ENCODE results near the gene ATP5F1D.

The ATP5F1D gene

DNA sequence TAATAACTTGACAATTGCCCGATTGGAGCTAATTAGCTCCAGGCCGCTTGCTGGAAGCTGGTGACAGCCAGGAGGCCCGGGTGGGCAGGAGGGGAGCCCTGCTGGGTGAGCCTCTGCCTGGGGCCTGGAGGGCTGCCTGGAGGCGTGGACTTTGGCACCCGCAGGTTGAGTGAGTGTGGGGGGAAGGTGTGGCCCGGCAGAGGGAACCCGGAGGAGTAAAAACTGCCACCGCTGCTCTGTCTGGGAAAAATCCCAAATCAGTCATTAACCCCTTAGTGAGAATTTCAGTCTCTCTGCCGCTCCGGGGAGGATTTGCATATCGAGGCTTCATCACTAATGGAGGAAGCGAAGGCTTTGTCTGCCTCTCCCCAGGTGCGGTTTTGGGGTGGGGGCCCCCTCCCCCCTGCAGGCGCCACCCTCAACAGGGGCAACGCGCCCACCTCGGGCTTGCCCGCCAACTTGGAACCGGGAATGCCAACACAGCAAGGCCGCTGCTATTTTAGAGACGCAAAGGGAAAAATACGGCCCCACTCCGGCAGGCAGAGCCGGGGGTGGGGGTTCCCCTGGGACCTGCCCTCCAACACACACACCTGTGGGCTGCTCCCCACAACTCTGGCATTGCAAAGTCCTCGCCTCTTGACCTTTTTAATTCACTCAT lies 50.3 kb downstream of the ATP5F1D start:
- no peak for DNase-seq (ENCODE audit: low read depth in 2 of 2, low spot score in 1 of 2)

DNA sequence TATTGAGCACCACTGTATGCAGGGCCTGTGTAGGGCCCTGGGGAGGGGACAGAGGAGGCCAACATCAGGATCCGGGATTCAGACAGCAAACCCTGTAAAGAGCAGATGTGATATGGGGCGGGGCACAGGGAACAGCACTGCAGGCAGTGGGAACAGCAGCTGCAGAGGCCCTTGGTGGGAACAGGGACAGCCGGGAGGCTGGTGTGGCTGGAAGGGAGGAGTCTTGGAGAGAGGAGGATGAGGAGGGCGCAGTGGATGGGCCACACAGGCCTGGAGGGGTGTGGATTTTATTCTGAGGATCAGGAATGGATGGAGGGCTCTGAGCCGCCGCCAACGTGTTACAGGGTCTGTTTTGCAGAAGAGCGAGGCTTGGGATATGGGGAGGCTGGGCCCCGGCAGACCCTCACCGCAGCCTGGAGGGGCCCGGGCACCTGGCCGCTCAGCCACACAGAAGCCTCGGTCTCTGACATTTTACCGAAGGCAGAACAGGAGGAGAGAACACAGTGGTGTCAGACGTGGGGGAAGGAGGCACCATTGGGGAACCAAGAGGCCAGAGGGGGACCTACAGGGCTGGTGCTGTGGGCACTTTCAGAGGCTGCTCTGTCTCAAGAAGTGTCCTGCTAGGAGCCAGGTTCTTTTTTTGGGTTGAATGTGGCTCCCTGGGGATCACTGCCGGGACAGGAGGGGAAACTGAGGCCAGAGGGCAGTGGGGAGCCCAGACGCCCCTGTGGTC lies 51.0 kb downstream of the ATP5F1D start:
- DNase-seq (ENCODE audit: low read depth in 2 of 2, low spot score in 1 of 2), result no peak

DNA sequence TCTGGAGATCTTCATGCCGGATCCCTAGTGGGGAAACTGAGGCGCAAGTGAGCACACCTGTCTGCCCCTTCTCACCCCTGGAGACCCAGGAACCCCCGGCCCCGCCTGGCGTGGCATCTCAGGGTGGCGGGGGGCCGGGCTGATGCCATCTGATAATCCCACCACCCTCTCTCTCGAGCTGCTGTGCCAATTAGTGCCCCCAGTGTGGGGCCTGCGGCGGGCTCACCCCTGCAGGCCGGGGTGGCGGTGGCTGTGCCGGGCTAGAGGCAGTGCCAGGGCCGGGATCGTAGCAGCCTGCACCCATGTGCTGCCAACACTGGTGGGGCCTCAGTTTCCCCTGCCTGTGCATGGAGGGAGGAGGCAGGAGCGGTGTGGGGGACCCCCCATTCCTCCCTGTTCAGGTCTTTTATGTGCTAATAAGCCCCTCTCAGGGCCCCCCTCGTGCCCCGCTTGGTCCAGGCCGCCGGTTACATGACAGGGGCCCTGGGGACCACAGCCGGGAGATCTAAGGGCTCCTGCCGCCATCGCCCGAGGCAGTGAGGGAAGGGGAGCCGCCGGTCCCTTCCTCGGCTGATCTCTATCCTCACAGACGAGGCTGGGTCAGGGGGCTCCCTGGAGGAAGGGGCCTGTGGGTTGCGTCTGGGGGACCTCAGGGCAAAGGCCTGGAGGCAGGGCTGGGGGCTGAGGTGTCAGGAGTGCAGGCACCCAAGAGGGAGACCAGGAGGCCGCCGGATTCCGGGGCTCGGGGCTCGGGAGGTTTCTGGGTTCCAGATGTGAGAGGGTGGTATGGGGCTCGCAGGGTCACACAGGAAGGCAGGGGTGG lies 52.4 kb downstream of the ATP5F1D start:
- no peak for DNase-seq (ENCODE audit: low read depth in 2 of 2, low spot score in 1 of 2)

Data from stimulated activated CD8-positive, alpha-beta memory T cell treated with anti-CD3 and anti-CD28 coated beads, Interleukin-4, amount 100 ng/mL, for 1 hour (primary cell).